Activated CD4-positive, alpha-beta T cell treated with anti-CD3 and anti-CD28 coated beads for 4 hours (primary cell): ENCODE measurements around the gene HAUS5.
"Not testable (repeated sequence)": the region's sequence is repeated elsewhere in the genome, so short reads cannot be mapped to it uniquely, and the experiment has no call there.

Source experiments
- DNase-seq, 2 donors: peaks; one replicate each; pipeline ENCODE4 v3.0.0-alpha.2; 2020

Gene HAUS5, protein sequence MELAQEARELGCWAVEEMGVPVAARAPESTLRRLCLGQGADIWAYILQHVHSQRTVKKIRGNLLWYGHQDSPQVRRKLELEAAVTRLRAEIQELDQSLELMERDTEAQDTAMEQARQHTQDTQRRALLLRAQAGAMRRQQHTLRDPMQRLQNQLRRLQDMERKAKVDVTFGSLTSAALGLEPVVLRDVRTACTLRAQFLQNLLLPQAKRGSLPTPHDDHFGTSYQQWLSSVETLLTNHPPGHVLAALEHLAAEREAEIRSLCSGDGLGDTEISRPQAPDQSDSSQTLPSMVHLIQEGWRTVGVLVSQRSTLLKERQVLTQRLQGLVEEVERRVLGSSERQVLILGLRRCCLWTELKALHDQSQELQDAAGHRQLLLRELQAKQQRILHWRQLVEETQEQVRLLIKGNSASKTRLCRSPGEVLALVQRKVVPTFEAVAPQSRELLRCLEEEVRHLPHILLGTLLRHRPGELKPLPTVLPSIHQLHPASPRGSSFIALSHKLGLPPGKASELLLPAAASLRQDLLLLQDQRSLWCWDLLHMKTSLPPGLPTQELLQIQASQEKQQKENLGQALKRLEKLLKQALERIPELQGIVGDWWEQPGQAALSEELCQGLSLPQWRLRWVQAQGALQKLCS

DNA sequence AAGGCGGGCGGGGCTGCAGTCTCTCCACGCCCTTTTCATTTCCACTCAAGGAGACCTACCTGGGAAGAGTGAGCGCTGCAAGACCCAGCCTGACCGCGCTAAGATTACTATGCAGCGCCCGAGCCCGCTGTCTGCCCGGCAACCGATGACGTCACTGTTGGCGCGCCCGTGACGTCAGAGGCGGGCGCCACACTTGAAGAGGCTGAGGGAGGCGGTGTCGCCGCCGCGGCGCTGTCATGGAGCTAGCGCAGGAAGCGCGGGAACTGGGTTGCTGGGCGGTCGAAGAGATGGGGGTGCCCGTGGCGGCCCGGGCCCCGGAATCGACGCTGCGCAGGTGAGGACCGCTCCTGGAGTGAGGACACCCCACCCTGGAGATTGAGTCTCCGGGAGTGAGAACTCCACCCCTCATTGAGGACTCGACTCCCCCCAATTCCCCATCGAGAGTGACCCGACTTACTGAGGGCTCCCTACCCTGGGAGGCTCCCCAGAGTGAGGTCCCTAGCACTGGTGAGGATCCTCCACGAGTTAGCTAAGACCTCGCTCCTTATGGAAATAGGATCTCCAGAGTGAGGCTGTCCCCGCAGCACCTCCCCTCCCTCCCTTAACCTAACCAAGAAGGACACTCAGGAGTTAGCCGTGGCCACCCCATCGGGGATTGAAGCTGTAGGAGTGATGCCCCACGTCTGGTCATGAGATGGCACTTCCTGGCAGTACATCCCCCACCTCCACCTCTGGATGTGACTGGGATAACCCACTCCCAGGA, at the start of gene HAUS5:
TSS of gene HAUS5 (plus strand) at position 177 of the 763 bp plus-strand sequence. CDS start at position 237, 60 bp downstream.
- DNase-seq: peak; percentile 90 to 96

GRCh38 chr19:35562776-35563175, 49.8 kb upstream of the HAUS5 start:
- DNase-seq: no peak

GRCh38 chr19:35563207-35563829, 49.2 kb upstream of the HAUS5 start, which contains the start of gene ATP4A:
Gene ATP4A, minus strand, starts transcription at chr19:35563658. Its CDS starts 29 bp downstream, at chr19:35563629.
- DNase-seq: no peak

DNA sequence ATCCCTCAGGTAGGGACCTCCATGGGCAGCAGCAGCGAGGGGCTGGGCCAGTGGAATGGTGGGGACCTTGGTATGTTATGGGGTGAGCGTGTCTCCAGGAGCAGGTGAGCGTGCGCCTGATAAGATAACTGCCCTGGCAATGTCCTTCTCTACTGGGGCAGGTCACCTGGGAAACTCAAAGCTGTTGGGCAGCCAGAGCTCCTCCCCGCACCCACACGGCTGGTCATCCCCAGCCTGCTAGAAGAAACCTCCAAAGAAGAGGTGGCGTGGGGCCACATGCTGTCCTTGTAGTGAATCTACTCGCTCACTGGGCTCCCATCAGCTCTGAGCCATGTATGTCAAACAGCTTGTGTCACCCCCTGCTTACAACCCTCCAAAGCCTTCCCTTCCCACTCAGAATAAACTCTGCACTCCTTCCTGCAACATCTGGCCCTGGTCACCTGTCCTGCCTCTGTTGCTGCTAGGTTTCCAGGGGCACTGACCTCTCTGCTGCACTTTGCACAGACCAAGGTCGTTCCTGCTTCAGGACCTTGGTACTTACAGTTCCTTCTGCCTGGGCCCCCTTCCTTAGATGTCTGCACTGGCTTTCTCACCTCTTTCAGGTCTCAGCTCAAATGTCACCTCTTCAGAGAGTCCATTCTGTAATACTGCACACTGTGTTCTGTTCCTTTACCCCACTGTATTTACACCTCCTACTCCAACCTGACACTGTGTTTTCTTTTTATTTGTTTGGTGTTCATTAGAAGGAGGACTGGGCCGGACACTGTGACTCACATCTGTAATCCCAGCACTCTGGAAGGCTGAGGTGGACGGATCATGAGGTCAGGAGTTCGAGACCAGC, 47.3 kb upstream of the HAUS5 start:
- DNase-seq: no peak

DNA sequence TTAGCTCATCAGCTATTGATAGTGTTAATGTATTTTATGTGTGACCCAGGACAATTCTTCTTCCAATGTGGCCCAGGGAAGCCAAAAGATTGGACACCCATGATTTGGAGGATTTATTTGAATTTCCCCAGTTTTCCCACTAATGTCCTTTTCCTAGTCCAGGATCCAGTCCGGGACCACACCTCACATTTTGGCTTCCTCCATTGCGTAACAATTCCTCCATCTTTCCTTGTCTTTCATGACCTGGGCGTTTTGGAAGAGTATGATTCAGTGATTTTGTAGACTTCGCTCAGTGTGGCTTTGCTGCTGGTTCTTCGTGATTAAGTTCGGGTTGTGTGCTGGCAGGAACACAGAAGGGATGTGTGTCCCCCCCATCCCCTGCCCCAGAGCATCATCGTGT, 45.8 kb upstream of the HAUS5 start:
- no peak for DNase-seq

DNA sequence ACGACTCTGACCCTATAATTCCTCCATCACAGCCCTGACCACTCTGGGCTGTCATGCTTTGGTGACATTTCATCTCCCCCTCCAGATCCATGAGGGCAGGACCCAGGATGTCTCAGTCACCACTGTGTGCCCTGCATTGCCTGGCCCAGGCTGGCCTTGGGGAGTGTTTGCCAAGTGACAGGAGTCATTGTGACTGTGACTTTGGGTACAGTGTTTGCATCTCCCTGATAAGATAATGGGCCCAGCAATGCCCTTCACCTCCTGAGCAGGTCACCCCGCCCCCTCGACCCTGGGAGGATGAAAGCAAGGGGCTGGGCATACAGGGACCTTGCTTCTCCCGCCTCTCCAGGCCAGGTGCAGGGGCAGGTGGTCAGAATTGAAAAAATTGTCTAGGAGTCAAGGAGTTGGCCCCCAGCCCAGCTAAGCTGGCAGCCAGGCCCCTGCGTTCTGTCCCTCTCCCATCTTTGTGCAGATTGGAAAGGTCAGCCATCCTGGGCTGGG, 43.2 kb upstream of the HAUS5 start:
- no peak for DNase-seq

GRCh38 chr19:35571406-35571965, 41.0 kb upstream of the HAUS5 start:
- no peak for DNase-seq

- no peak for DNase-seq
Observed at GRCh38 chr19:35577918-35578317, 34.6 kb upstream of the HAUS5 start.

DNA sequence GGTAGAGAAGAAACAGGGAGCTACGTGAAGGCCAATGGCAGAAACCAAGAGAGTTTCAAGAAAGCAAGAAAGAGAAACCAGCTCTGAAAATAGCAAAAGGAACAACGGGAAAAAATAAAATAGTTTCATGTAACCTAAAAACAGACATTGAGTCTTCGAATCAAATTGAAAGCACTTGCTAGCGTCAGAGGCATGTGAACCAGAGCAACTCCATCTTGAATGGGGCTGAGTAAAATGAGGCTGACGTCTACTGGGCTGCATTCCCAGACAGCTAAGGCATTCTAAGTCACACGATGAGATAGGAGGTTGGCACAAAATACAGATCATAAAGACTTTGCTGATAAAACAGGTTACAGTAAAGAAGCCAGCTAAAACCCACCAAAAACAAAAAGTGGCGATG, 33.8 kb upstream of the HAUS5 start:
- DNase-seq: no peak

DNA sequence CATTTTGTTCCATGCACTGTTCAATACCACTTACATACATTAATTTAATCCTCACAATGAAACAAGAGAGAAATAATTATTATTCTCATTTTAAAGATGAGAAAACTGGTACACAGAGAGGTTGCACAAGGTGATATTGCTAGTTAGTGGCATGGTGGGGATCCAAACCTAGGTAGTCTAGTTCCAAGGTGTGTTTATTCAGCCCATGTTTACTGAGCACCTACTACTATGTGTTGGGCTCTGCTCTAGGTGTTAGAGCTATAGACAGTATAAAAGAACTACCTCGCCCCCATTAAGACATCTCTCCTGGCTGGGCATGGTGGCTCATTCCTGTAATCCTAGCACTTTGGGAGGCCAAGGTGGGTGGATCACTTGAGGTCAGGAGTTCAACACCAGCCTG, 29.8 kb upstream of the HAUS5 start:
- DNase-seq: no peak

- no peak for DNase-seq
Observed at GRCh38 chr19:35585848-35586247, 26.7 kb upstream of the HAUS5 start, which contains the start of gene PMIS2. Gene PMIS2, plus strand, starts transcription at chr19:35586173. Its CDS starts 87 bp downstream, at chr19:35586260.

GRCh38 chr19:35587321-35587720, 25.2 kb upstream of the HAUS5 start:
- no peak for DNase-seq

GRCh38 chr19:35590875-35591274, 21.7 kb upstream of the HAUS5 start:
- DNase-seq: no peak

DNA sequence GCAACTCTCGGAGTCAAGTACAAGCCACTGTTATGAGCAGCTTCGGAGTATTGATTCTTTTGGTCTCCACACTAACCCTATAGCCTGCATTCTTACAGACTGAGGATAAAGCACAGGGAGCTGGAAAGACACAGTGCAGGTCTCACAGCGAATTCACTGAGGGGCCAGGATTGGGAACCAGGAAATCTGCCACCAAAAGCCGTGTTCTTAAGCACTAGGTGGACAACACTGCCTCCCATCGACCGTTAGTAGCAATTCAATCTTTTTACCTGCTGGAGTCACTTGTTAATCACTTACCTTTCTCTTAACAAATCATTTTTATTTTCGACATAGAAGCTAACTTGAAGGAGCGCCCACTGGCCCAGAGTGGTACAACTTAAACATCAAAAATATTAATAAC, 20.3 kb upstream of the HAUS5 start:
- DNase-seq: no peak

- not testable (repeated sequence) for DNase-seq
Observed at GRCh38 chr19:35595026-35595425, 17.5 kb upstream of the HAUS5 start.

DNA sequence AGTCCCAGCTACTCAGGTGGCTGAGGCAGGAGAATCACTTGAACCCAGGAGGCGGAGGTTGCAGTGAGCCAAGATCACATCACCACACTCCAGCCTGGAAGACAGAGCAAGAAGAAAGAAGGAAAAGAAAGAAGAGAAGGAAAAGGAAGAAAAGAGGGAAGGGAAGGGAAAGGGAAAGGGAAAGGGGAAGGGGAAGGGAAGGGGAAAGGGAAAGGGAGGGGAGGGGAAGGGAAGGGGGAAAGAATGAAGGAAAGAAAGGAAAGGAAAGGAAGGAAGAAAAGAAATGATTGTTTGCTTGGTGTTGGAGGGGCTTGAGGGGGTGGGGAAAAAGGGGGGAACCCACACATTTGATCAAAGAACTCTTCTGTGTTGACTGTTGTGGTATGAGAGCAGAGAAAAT, 16.6 kb upstream of the HAUS5 start:
- DNase-seq: no peak

- no peak for DNase-seq
Observed at GRCh38 chr19:35596366-35596999, 16.1 kb upstream of the HAUS5 start.

GRCh38 chr19:35601971-35602370, 10.6 kb upstream of the HAUS5 start:
- no peak for DNase-seq

- not testable (repeated sequence) for DNase-seq
Observed at GRCh38 chr19:35604436-35604835, 8.1 kb upstream of the HAUS5 start.

- not testable (repeated sequence) for DNase-seq
Observed at GRCh38 chr19:35607170-35607569, 5.4 kb upstream of the HAUS5 start.

- DNase-seq: no peak
Observed at GRCh38 chr19:35607661-35608060, 4.9 kb upstream of the HAUS5 start.
